AG09319 (cell line): ENCODE measurements around the gene DYNLRB1.
"Not testable (repeated sequence)": the region's sequence is repeated elsewhere in the genome, so short reads cannot be mapped to it uniquely, and the experiment has no call there.

Source experiments
- DNase-seq: peaks from one replicate; pipeline ENCODE4 v3.0.0-alpha.2; 2010; ENCODE audit warnings: low read depth; ENCODE audit errors: extremely low read depth
- TF ChIP-seq, protein P1 (sequence below): IDR thresholded peaks from 2 replicates; pipeline ENCODE4 v1.5.1; 2011; ENCODE audit warnings: low read depth, mild to moderate bottlenecking, inconsistent platforms, low read length, moderate library complexity

Gene DYNLRB1

GRCh38 chr20:34500823-34501222, 15.4 kb upstream of the DYNLRB1 start:
- TF ChIP-seq, protein P1, sequence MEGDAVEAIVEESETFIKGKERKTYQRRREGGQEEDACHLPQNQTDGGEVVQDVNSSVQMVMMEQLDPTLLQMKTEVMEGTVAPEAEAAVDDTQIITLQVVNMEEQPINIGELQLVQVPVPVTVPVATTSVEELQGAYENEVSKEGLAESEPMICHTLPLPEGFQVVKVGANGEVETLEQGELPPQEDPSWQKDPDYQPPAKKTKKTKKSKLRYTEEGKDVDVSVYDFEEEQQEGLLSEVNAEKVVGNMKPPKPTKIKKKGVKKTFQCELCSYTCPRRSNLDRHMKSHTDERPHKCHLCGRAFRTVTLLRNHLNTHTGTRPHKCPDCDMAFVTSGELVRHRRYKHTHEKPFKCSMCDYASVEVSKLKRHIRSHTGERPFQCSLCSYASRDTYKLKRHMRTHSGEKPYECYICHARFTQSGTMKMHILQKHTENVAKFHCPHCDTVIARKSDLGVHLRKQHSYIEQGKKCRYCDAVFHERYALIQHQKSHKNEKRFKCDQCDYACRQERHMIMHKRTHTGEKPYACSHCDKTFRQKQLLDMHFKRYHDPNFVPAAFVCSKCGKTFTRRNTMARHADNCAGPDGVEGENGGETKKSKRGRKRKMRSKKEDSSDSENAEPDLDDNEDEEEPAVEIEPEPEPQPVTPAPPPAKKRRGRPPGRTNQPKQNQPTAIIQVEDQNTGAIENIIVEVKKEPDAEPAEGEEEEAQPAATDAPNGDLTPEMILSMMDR: no peak
- DNase-seq: no peak

DNA sequence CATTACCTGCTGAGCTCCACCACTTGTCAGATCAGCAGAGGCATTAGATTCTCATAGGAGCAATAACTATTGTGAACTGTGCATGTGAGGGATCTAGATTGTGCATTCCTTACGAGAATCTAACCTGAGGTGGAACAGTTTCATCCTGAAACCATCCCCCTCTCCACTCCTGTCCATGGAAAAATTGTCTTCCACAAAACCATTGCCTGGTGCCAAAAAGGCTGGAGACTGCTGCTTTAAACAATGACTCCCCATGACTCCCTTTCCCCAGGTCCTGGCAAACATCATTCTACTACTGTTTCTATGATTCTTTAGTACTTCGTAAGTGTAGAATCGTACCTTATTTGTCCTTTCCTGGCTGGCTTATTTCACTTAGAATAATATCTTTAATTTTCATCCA, 9.7 kb upstream of the DYNLRB1 start:
- TF ChIP-seq, protein P1: no peak
- no peak for DNase-seq

DNA sequence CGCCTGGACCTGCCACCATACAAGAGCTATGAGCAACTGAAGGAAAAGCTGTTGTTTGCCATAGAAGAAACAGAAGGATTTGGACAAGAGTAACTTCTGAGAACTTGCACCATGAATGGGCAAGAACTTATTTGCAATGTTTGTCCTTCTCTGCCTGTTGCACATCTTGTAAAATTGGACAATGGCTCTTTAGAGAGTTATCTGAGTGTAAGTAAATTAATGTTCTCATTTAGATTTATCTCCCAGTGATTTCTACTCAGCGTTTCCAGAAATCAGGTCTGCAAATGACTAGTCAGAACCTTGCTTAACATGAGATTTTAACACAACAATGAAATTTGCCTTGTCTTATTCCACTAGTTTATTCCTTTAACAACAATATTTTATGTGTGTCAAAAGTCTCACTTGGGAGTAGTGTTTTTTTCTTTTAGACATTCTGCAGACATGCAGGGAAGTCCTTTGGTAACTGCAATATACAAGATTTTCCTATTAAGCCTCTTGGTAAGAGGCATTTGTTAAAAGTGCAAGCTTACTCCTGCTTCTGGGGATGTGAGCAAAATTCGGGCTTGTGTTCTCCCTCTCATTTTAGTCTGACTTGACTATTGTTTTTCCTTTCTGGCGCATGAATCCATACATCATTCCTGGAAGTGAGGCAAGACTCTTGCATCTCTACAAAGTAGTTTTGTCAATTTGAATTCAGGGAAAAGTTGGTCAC, 8.4 kb upstream of the DYNLRB1 start:
- no peak for DNase-seq
- TF ChIP-seq, protein P1: no peak

DNA sequence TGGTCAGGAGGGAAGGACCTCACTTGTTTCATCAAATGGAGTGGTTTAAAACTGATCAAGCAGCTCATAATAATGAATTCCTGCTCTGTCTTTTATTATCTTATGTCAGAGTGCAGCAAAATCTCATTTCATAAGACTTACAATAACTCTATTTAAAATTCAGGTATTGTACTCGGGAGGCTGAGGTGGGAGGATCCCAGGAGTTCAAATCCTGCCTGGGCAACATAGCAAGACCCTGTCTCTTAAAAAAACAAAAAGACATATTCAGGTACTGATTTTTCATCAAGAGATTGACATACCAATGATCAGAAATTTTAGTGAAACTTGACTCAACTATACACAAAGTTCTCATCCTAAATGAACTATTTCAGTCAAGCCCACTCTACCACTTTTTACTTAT, 5.6 kb upstream of the DYNLRB1 start:
- TF ChIP-seq, protein P1: no peak
- no peak for DNase-seq

GRCh38 chr20:34511891-34512265, 4.3 kb upstream of the DYNLRB1 start:
- no peak for DNase-seq
- TF ChIP-seq, protein P1: no peak

GRCh38 chr20:34512266-34512954, 3.8 kb upstream of the DYNLRB1 start:
- TF ChIP-seq, protein P1: no peak
- no peak for DNase-seq

- DNase-seq: no peak
- TF ChIP-seq, protein P1: no peak
Measured at GRCh38 chr20:34512955-34513419, 3.2 kb upstream of the DYNLRB1 start.

DNA sequence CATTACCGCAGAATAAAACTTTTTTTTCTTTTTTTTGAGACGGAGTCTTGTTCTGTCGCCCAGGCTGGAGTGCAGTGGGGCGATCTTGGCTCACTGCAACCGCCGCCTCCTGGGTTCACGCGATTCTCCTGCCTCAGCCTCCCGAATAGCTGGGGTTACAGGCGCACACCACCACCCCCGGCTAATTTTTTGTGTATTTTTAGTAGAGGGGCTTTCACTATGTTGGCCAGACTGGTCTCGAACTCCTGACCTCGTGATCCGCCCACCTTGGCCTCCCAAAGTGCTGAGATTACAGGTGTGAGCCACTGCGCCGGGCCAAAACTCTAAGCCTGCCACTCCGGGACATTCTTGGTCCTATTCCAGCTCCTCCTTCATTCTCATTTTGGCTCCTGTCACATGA, 2.2 kb upstream of the DYNLRB1 start:
- not testable (repeated sequence) for DNase-seq
